HepG2 (cell line): ENCODE data around the gene EFEMP2. TPM values are rescaled to one million over a fixed set of nuclear protein-coding genes. Genes with fewer than 3 reads are reported as not detected.

Experiments
- ATRX ChIP-seq: sonication (generic); formaldehyde crosslinking; IDR thresholded peaks from 2 replicates; pipeline ENCODE4 v1.4.0; 2020; ENCODE audit warnings: missing genetic modification reagents, borderline replicate concordance
- ETV5 ChIP-seq: IDR thresholded peaks from 2 replicates; pipeline ENCODE4 v1.6.1; 2018; ENCODE audit warnings: missing biosample characterization, missing genetic modification reagents, inconsistent platforms, borderline replicate concordance
- GFI1 ChIP-seq: sonication (generic); formaldehyde crosslinking; IDR thresholded peaks from 2 replicates; pipeline ENCODE4 v1.5.0; 2020; ENCODE audit warnings: missing genetic modification reagents, mild to moderate bottlenecking, borderline replicate concordance
- KMT2A ChIP-seq: sonication (generic); formaldehyde crosslinking; IDR thresholded peaks from 2 replicates; pipeline ENCODE4 v1.4.0; 2020; ENCODE audit warnings: missing genetic modification reagents
- MAZ ChIP-seq, 2 experiments: sonication (generic) in 1 of 2; formaldehyde crosslinking in 1 of 2; IDR thresholded peaks; 2 replicates each; pipeline versions ENCODE4 v1.5.0 to v1.6.1; 2012 to 2020; ENCODE audit warnings: low read depth in 2 of 2, mild to moderate bottlenecking in 2 of 2, borderline replicate concordance in 1 of 2, improper control_type of control experiment in 1 of 2, low read length in 1 of 2, missing genetic modification reagents in 1 of 2, moderate library complexity in 1 of 2
- NR2C2 ChIP-seq: sonication (generic); formaldehyde crosslinking; IDR thresholded peaks from 2 replicates; pipeline ENCODE4 v1.4.0; 2020; ENCODE audit warnings: missing genetic modification reagents, mild to moderate bottlenecking, moderate library complexity, borderline replicate concordance
- PHF8 ChIP-seq: sonication (generic); formaldehyde crosslinking; IDR thresholded peaks from 2 replicates; pipeline ENCODE4 v1.5.0; 2020; ENCODE audit warnings: missing genetic modification reagents
- REXO4 ChIP-seq: sonication (generic); formaldehyde crosslinking; IDR thresholded peaks from 2 replicates; pipeline ENCODE4 v1.8.0; 2022; ENCODE audit warnings: missing genetic modification reagents, mild to moderate bottlenecking, borderline replicate concordance
- RFX3 ChIP-seq: IDR thresholded peaks from 2 replicates; pipeline ENCODE4 v1.6.1; 2016; ENCODE audit warnings: missing biosample characterization, missing genetic modification reagents
- SP2 ChIP-seq: sonication (generic); formaldehyde crosslinking; IDR thresholded peaks from 2 replicates; pipeline ENCODE4 v1.5.1; 2020; ENCODE audit warnings: mild to moderate bottlenecking, missing genetic modification reagents
- SPEN ChIP-seq: sonication (generic); formaldehyde crosslinking; IDR thresholded peaks from 2 replicates; pipeline ENCODE4 v1.5.1; 2020; ENCODE audit warnings: low read depth, mild to moderate bottlenecking, missing genetic modification reagents
- USF2 ChIP-seq, 2 experiments: sonication (generic) in 1 of 2; formaldehyde crosslinking in 1 of 2; IDR thresholded peaks; 2 replicates each; pipeline versions ENCODE4 v1.5.1 to v1.6.1; 2011 to 2020; ENCODE audit warnings: borderline replicate concordance in 1 of 2, low read depth in 1 of 2, low read length in 1 of 2, mild to moderate bottlenecking in 1 of 2, missing genetic modification reagents in 1 of 2, moderate library complexity in 1 of 2
- ZBTB20 ChIP-seq: sonication (generic); formaldehyde crosslinking; IDR thresholded peaks from 2 replicates; pipeline ENCODE4 v1.8.1; 2023; ENCODE audit warnings: missing genetic modification reagents, low read depth, mild to moderate bottlenecking, borderline replicate concordance
- ZBTB33 ChIP-seq: sonication (generic); formaldehyde crosslinking; IDR thresholded peaks from 2 replicates; pipeline ENCODE4 v1.4.0; 2020; ENCODE audit warnings: missing genetic modification reagents
- ZNF101 ChIP-seq: sonication (generic); formaldehyde crosslinking; IDR thresholded peaks from 2 replicates; pipeline ENCODE4 v1.4.0; 2020; ENCODE audit warnings: mild to moderate bottlenecking, low read depth, missing genetic modification reagents, borderline replicate concordance
- ZNF17 ChIP-seq: sonication (generic); formaldehyde crosslinking; IDR thresholded peaks from 2 replicates; pipeline ENCODE4 v1.5.0; 2020; ENCODE audit warnings: mild to moderate bottlenecking, missing genetic modification reagents
- ZNF446 ChIP-seq: sonication (generic); formaldehyde crosslinking; IDR thresholded peaks from 2 replicates; pipeline ENCODE4 v1.5.0; 2020; ENCODE audit warnings: mild to moderate bottlenecking, missing genetic modification reagents
- ZNF557 ChIP-seq: sonication (generic); formaldehyde crosslinking; IDR thresholded peaks from 2 replicates; pipeline ENCODE4 v1.4.0; 2020; ENCODE audit warnings: missing genetic modification reagents
- ZNF891 ChIP-seq: sonication (generic); formaldehyde crosslinking; IDR thresholded peaks from 2 replicates; pipeline ENCODE4 v1.5.0; 2020; ENCODE audit warnings: mild to moderate bottlenecking, missing genetic modification reagents
- polyA plus RNA-seq, 8 experiments: library from polyadenylated mRNA; depleted of rRNA in 3 of 8; stranded (reverse) in 7 of 8; unstranded in 1 of 8; fragments of >200 nt; fragmentation: Illumina TruSeq in 4 of 8; extraction: Trizol in 4 of 8; gene quantifications; 2 replicates each; pipeline versions ENCODE4 v1.2.1 to v1.2.3, GENCODE V29; 2011 to 2016; ENCODE audit warnings: low read depth in 4 of 8, missing spikeins in 1 of 8, mixed read lengths in 1 of 8; ENCODE audit not compliant: insufficient read depth in 1 of 8
- total RNA-seq, 5 experiments: library from RNA; depleted of rRNA; stranded (reverse); fragments of >200 nt; fragmentation: Illumina TruSeq; extraction: Trizol; gene quantifications; 2 replicates each; pipeline ENCODE4 v1.2.3, GENCODE V29; 2016; ENCODE audit warnings: low read depth in 1 of 5
- TF ChIP-seq, protein P1 (sequence below): sonication (generic); formaldehyde crosslinking; IDR thresholded peaks from 2 replicates; pipeline ENCODE4 v1.4.0; 2020; ENCODE audit warnings: missing genetic modification reagents

EFEMP2 gene
- total and polyA plus RNA-seq, 2 of the 13 experiments (the other 11 are each of a cell fraction or from before 2014, with no cell fraction given), result 7.4 to 29.7 TPM

DNA sequence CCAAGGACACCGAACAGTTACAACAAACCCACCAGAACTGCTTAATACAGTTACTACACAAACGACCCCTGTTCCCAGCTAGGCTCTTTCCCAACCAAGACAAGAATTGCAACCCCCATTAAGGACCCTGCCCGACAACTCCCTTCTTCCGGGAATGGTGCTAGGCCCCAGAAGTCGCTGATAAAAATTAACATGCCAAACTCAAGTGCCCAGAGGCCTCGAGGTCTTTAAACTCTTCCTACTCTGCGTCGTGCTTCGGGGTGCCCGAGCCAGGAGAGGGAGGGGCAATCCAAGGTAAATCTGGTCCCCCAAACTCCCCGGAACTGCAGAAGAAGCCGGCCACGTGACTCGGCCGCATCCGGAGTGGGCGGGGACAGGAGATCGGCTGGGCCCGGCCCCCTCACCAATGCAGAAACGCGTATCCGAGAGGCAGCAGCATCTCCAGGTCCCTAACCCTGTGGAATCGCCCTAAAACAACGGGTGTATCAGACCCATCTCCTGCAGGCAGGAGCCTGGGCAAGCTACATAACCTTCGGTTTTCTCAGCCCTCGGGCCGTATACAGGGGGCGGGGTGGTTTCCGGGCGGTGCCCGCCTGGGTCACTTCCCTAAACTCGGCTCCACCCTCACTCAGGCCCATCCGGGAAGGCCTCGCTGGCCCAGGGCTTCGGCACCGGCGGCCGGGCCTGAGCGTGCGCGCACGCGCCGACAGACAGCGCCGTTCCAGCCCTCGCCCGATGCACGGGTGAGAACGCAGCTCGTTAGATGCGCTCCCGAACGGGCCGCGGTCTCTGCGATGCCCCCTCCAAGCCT is 15.7 kb downstream of the EFEMP2 start (continued):
- TF ChIP-seq ZNF557 (CRISPR knock-in tag) (no peak), ZNF891 (CRISPR knock-in tag) (peak; percentile 78; the same call in 1 of the 2 replicates), ZBTB20 (CRISPR knock-in tag) (no peak), ETV5 (CRISPR knock-in tag) (peak; percentile 83; the same call in 1 of the 2 replicates), ZNF17 (CRISPR knock-in tag) (no peak), PHF8 (peak; percentile 49; the same call in 1 of the 2 replicates), ZBTB33 (CRISPR knock-in tag) (no peak; the same call in 1 of the 2 replicates), ZNF101 (no peak), NR2C2 (CRISPR knock-in tag) (peak; percentile 40; the same call in 1 of the 2 replicates), RFX3 (CRISPR knock-in tag) (no peak), GFI1 (no peak), SPEN (CRISPR knock-in tag) (peak; percentile 78), KMT2A (CRISPR knock-in tag) (peak; percentile 45; the same call in 1 of the 2 replicates), REXO4 (CRISPR knock-in tag) (no peak), ZNF446 (CRISPR knock-in tag) (0 out of 2 replicates have a peak, but pooled peaks have one; percentile 71), USF2 (IDR thresholded peaks at IDR 0.05; ENCODE audit: low read depth, low read length) (peak; percentile 70), USF2 (CRISPR knock-in tag; IDR thresholded peaks at IDR 0.05; ENCODE audit: borderline replicate concordance) (peak; percentile 93; the same call in 1 of the 2 replicates), SP2 (CRISPR knock-in tag) (no peak), ATRX (CRISPR knock-in tag) (no peak), MAZ (IDR thresholded peaks at IDR 0.05; ENCODE audit: borderline replicate concordance, low read depth, low read length) (no peak), MAZ (CRISPR knock-in tag; IDR thresholded peaks at IDR 0.05; ENCODE audit: low read depth) (no peak)
- TF ChIP-seq, protein P1, sequence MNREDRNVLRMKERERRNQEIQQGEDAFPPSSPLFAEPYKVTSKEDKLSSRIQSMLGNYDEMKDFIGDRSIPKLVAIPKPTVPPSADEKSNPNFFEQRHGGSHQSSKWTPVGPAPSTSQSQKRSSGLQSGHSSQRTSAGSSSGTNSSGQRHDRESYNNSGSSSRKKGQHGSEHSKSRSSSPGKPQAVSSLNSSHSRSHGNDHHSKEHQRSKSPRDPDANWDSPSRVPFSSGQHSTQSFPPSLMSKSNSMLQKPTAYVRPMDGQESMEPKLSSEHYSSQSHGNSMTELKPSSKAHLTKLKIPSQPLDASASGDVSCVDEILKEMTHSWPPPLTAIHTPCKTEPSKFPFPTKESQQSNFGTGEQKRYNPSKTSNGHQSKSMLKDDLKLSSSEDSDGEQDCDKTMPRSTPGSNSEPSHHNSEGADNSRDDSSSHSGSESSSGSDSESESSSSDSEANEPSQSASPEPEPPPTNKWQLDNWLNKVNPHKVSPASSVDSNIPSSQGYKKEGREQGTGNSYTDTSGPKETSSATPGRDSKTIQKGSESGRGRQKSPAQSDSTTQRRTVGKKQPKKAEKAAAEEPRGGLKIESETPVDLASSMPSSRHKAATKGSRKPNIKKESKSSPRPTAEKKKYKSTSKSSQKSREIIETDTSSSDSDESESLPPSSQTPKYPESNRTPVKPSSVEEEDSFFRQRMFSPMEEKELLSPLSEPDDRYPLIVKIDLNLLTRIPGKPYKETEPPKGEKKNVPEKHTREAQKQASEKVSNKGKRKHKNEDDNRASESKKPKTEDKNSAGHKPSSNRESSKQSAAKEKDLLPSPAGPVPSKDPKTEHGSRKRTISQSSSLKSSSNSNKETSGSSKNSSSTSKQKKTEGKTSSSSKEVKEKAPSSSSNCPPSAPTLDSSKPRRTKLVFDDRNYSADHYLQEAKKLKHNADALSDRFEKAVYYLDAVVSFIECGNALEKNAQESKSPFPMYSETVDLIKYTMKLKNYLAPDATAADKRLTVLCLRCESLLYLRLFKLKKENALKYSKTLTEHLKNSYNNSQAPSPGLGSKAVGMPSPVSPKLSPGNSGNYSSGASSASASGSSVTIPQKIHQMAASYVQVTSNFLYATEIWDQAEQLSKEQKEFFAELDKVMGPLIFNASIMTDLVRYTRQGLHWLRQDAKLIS (CRISPR knock-in tag), result 0 out of 2 replicates have a peak, but pooled peaks have one; percentile 51
